ENCODE results near the gene NOTO.
A peak's percentile ranks its signal among the peaks of the same experiment; 100 is the strongest.

The NOTO gene

DNA sequence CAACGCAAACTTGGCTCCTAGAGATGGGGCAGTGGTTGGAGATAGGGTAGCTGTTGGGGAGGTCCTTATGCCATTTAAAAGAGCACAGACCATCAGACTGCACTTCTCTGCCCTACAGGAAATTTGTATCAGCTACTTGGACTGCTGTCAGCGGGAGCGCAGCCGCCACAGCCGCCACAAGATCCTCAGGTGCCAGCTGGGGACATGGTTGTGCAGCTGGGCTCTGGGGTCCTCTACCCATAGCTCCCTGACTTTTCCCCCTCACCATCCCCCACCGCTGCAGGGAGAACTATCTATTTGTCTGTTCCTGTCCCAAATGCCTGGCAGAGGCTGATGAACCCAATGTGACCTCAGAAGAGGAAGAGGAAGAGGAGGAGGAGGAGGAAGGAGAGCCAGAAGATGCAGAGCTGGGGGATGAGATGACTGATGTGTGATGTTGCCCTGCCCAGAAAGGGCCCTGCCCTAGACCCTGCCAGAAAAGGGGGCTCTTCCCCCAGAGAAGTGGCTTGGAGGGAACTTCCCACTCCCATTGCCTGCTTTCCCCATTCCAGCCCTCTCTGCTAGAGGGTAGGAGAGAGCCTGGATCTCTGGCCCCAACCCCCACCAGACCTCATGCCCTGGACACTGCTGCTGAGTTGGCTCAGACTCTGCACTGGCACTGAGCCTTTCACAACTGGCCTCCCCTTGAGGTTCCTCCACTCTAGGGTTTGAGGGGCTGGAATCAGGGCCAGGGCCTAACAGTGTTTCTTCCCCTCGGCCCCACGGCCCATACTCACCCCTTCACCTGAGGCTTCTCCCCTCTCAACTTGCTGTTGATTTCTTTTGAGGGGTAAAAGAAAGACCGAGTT, 23.4 kb downstream of the NOTO start:
- TF ChIP-seq, protein P1, sequence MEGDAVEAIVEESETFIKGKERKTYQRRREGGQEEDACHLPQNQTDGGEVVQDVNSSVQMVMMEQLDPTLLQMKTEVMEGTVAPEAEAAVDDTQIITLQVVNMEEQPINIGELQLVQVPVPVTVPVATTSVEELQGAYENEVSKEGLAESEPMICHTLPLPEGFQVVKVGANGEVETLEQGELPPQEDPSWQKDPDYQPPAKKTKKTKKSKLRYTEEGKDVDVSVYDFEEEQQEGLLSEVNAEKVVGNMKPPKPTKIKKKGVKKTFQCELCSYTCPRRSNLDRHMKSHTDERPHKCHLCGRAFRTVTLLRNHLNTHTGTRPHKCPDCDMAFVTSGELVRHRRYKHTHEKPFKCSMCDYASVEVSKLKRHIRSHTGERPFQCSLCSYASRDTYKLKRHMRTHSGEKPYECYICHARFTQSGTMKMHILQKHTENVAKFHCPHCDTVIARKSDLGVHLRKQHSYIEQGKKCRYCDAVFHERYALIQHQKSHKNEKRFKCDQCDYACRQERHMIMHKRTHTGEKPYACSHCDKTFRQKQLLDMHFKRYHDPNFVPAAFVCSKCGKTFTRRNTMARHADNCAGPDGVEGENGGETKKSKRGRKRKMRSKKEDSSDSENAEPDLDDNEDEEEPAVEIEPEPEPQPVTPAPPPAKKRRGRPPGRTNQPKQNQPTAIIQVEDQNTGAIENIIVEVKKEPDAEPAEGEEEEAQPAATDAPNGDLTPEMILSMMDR (IDR thresholded peaks at IDR 0.05; ENCODE audit: low read depth, low read length, missing control alignments) = no peak
- no peak for DNase-seq (ENCODE audit: low read depth)
- H3K4me3 ChIP-seq (ENCODE audit: low read depth, low read length) = no peak overlapping the region
- in situ Hi-C loops (cut with HindIII; ENCODE audit: low sequenced_read_pairs) = no loop called here

DNA sequence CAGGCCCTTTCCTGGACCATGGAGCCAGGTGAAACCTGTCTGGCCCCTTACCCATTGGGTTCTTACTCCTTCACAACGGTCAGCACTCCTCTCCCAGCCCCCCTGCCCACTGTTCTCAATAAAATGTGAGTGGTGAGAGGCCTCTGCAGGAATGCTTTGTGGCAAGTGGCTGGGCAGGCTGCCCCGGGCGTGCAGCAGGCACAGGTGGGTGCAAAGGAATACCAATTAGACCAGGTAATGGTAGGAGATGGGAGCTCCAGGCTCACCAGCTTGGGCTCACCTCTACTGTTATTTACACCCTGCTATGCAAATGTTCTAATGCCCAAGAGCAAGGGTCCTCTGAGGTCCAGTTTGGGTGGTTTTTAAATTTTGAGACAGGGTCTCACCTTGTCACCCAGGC, 24.7 kb downstream of the NOTO start:
- TF ChIP-seq, protein P1 (IDR thresholded peaks at IDR 0.05; ENCODE audit: low read depth, low read length, missing control alignments) = no peak
- in situ Hi-C loops (cut with HindIII; ENCODE audit: low sequenced_read_pairs) = no loop called here
- no peak overlapping the region for H3K4me3 ChIP-seq (ENCODE audit: low read depth, low read length)
- no peak for DNase-seq (ENCODE audit: low read depth)

DNA sequence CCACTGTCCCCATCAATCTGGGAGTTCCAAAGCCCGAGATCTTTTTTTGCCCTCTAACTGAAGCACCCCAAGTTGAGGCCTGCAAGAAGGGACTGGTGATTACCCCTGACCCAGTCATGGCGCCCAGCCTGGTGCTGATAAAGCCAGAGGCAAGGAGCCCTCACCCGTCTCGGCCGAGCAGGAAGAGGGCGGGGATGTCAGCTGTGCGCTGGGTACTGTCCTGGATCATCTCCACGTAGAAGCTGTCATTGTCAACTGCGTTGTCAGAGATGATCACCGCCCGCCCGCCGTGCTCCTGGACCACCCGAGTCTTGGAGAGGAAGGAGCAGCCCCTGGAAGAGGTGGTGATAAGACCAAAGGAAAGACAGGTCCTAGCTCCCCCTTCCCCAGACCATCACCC, 26.3 kb downstream of the NOTO start:
- TF ChIP-seq, protein P1 (IDR thresholded peaks at IDR 0.05; ENCODE audit: low read depth, low read length, missing control alignments) = no peak
- in situ Hi-C loops (cut with HindIII; ENCODE audit: low sequenced_read_pairs) = no loop called here
- H3K4me3 ChIP-seq (ENCODE audit: low read depth, low read length) = no peak overlapping the region
- DNase-seq (ENCODE audit: low read depth) = no peak

DNA sequence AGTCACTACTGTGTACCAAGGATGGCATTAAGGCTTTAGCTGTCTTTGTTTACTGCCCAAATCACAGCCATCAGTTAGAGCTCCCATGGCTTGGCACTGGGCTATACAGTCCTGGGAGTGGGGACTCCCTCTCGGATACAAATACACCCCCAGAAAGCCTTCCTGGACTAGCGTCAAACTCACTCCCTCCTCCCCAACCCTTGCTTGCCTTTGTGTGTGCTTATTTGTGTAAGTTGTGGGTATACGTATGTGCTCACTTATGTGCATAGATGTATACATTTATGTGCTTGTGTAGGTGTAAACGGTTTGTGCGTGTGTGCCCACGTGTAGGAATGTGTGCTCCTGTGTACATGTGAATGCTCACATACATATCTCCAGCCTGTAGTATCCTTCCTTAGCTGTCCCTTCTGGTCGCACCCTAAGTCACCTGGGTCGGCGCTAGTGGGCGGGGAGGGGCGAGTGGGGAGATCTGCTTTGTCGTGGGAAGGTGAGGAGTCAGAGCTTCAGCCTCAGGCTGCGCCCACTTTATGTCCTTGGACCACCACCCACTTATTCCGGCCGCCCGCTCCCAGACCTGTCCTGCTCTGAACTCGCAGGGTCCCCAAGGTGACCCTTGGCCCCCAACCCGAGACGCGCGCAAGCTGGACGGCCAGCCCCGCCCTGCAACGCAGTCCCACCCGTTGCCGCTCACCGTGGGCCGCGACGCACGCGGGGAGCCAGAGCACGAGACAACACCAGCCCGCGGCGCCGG, 30.2 kb downstream of the NOTO start:
- TF ChIP-seq, protein P1 (IDR thresholded peaks at IDR 0.05; ENCODE audit: low read depth, low read length, missing control alignments) = no peak
- no peak for DNase-seq (ENCODE audit: low read depth)
- in situ Hi-C loops (cut with HindIII; ENCODE audit: low sequenced_read_pairs) = no loop called here
- H3K4me3 ChIP-seq (ENCODE audit: low read depth, low read length) = peak overlapping the region; percentile 96

DNA sequence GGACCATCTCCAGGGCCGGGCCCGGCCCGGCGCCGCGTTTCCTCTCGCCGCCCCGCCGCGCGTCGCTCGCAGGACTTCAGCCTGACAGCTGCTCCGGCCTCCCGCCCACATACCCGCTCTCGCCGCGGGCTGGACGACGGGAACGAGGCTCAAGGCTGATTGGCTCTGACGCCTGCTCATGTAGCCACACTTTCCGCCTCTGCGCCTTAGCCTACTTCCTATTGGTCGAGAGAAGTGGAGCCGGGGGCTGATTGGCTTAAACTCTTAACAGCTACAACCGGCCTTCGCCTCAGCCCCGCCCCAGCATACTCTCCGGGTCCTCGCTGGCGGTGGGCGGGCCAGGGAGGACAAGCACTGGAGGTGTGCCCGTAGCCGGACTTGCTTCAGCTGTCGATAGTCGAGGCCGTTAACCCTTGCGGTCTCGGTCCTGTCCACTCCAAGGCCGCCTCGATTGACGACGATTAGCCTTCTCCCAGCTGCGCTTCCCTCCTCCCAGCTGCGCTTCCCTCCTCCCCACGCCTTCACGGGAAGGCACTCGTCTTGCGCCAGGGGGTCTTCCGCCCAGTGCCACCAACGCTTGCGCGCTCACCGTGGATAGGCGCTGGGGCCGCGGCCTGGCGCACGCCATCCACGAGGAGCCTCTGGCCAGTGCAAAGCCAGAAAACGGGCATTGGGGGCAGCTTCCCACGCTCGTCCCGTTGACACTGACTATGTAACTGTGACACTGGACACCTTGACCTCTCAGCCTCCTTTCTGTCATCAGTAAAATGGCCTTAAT, 31.0 kb downstream of the NOTO start, which contains the start of gene PRADC1:
Gene PRADC1 (minus strand): TSS at position 86 of the 778 bp plus-strand sequence. CDS start 79 bp downstream, at position 7.
- DNase-seq (ENCODE audit: low read depth) = peak; percentile 100
- TF ChIP-seq, protein P1 (IDR thresholded peaks at IDR 0.05; ENCODE audit: low read depth, low read length, missing control alignments) = no peak
- H3K4me3 ChIP-seq (ENCODE audit: low read depth, low read length) = peak within 1 kb of the TSS; percentile 96
- in situ Hi-C loops (cut with HindIII; ENCODE audit: low sequenced_read_pairs) = no loop called here

Data from astrocyte of the cerebellum (primary cell).